ENCODE results near the gene VN1R2.
"Not testable (repeated sequence)": the region's sequence is repeated elsewhere in the genome, so short reads cannot be mapped to it uniquely, and the experiment has no call there.

Gene VN1R2

GRCh38 chr19:53257715-53258342, at the start of gene VN1R2:
VN1R2 (plus strand) TSS chr19:53258292; CDS start chr19:53258376, 84 bp downstream.
- DNase-seq = not testable (repeated sequence)

GRCh38 chr19:53211554-53211953, 46.5 kb upstream of the VN1R2 start:
- DNase-seq = not testable (repeated sequence)

GRCh38 chr19:53212703-53213320, 45.3 kb upstream of the VN1R2 start:
- no peak for DNase-seq

GRCh38 chr19:53222716-53223115, 35.4 kb upstream of the VN1R2 start:
- DNase-seq = not testable (repeated sequence)

- no peak for DNase-seq
These were observed 33.5 kb upstream of the VN1R2 start for GRCh38 chr19:53224606-53225005.

GRCh38 chr19:53237114-53237777, 20.8 kb upstream of the VN1R2 start:
- no peak for DNase-seq

GRCh38 chr19:53246498-53246897, 11.6 kb upstream of the VN1R2 start:
- DNase-seq = no peak

GRCh38 chr19:53254411-53255341, 3.4 kb upstream of the VN1R2 start, which contains the start of gene ZNF677:
ZNF677 (minus strand) TSS chr19:53254873; CDS start chr19:53251550, 3,323 bp downstream.
- peak; percentile 73 for DNase-seq

- not testable (repeated sequence) for DNase-seq
These were observed 9.5 kb downstream of the VN1R2 start, which contains the start of gene VN1R4 for GRCh38 chr19:53267623-53268022. VN1R4 (minus strand) TSS chr19:53267723; CDS start chr19:53267665, 58 bp downstream.

- DNase-seq = not testable (repeated sequence)
These were observed 11.8 kb downstream of the VN1R2 start for GRCh38 chr19:53269861-53270260.

- DNase-seq = no peak
These were observed 14.0 kb downstream of the VN1R2 start for GRCh38 chr19:53272044-53272443.

GRCh38 chr19:53275480-53275879, 17.4 kb downstream of the VN1R2 start:
- no peak for DNase-seq

- DNase-seq = peak in 1 of 2 experiments; percentile 7
These were observed 23.9 kb downstream of the VN1R2 start for GRCh38 chr19:53281947-53282346.

GRCh38 chr19:53285087-53285486, 27.0 kb downstream of the VN1R2 start:
- no peak for DNase-seq

GRCh38 chr19:53290758-53291549, 32.9 kb downstream of the VN1R2 start:
- no peak for DNase-seq

- no peak for DNase-seq
These were observed 36.8 kb downstream of the VN1R2 start for GRCh38 chr19:53294786-53295441.

- DNase-seq = not testable (repeated sequence)
These were observed 43.2 kb downstream of the VN1R2 start for GRCh38 chr19:53301341-53301740.

GRCh38 chr19:53308339-53308811, 50.3 kb downstream of the VN1R2 start:
- no peak for DNase-seq
